Panc1 (cell line): Measurements from ENCODE around the gene GSG1L.

Experiments
- POLR2AphosphoS5 ChIP-seq: IDR thresholded peaks from 2 replicates; pipeline ENCODE4 v1.6.1; 2012; ENCODE audit warnings: mild to moderate bottlenecking, low read depth, low read length, moderate library complexity
- SIN3A ChIP-seq: IDR thresholded peaks from 2 replicates; pipeline ENCODE4 v1.6.1; 2012; ENCODE audit warnings: low read depth, mild to moderate bottlenecking, low read length, moderate library complexity, borderline replicate concordance; ENCODE audit not compliant: insufficient read depth
- TCF7L2 ChIP-seq: IDR thresholded peaks from 2 replicates; pipeline ENCODE4 v1.6.1; 2011; ENCODE audit warnings: mild to moderate bottlenecking, low read depth, low read length, inconsistent platforms
- TF ChIP-seq, protein P1 (sequence below): fragments of 450-650 bp; IDR thresholded peaks from 2 replicates; pipeline ENCODE4 v1.5.1; 2017; ENCODE audit warnings: mild to moderate bottlenecking

DNA sequence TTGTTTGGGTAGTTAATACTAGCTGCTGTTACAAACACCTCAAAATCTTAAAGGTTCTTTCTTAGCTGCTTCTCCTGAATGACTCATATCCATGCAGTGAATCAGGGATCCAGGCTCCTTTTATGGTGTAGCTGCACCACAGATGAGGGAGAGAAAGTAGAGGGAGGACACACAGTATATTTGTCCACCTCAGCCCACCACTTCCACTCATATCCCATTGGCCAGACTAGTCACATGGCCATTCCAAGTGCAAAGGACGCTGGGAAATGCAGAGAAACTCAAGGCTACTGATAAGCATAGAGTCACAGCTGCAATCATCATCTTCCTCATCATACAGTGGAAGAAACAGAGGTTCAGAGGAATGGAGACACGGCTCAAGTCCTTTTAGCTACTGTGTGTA is 63.8 kb downstream of the GSG1L start:
- TF ChIP-seq POLR2AphosphoS5 (no peak), SIN3A (no peak), TCF7L2 (no peak)
- TF ChIP-seq, protein P1, sequence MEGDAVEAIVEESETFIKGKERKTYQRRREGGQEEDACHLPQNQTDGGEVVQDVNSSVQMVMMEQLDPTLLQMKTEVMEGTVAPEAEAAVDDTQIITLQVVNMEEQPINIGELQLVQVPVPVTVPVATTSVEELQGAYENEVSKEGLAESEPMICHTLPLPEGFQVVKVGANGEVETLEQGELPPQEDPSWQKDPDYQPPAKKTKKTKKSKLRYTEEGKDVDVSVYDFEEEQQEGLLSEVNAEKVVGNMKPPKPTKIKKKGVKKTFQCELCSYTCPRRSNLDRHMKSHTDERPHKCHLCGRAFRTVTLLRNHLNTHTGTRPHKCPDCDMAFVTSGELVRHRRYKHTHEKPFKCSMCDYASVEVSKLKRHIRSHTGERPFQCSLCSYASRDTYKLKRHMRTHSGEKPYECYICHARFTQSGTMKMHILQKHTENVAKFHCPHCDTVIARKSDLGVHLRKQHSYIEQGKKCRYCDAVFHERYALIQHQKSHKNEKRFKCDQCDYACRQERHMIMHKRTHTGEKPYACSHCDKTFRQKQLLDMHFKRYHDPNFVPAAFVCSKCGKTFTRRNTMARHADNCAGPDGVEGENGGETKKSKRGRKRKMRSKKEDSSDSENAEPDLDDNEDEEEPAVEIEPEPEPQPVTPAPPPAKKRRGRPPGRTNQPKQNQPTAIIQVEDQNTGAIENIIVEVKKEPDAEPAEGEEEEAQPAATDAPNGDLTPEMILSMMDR, result no peak
